Neural crest cell (in vitro differentiated cells): ENCODE data around the gene MICAL3. TPM values are rescaled to one million over a fixed set of nuclear protein-coding genes. Genes with fewer than 3 reads are reported as not detected.
"Not testable (repeated sequence)": the region's sequence is repeated elsewhere in the genome, so short reads cannot be mapped to it uniquely, and the experiment has no call there.

Experiments used
- DNase-seq: peaks from one replicate; pipeline ENCODE4 v3.0.0; 2021; ENCODE audit warnings: low read depth, mixed read lengths, low spot score
- H3K27ac Mint-ChIP-seq: one replicate; pipeline ENCODE4 v1.8.0; 2021; ENCODE audit warnings: mild to moderate bottlenecking, mixed read lengths; ENCODE audit not compliant: unreplicated experiment
- H3K27me3 Mint-ChIP-seq: 2 replicates; pipeline ENCODE4 v1.8.0; 2021; ENCODE audit warnings: low read depth, mild to moderate bottlenecking, mixed read lengths
- H3K36me3 Mint-ChIP-seq: 2 replicates; pipeline ENCODE4 v1.8.0; 2021; ENCODE audit warnings: low read depth, mild to moderate bottlenecking, mixed read lengths
- H3K4me1 Mint-ChIP-seq: 2 replicates; pipeline ENCODE4 v1.8.0; 2021; ENCODE audit warnings: mixed read lengths
- H3K4me3 Mint-ChIP-seq: one replicate; pipeline ENCODE4 v1.8.0; 2021; ENCODE audit warnings: mild to moderate bottlenecking, mixed read lengths
- H3K9me3 Mint-ChIP-seq: 2 replicates; pipeline ENCODE4 v1.8.0; 2021; ENCODE audit warnings: mixed read lengths
- total RNA-seq: library from RNA; stranded (reverse); gene quantifications from 2 replicates; pipeline ENCODE4 v1.2.1, GENCODE V29; 2021
- TF ChIP-seq, protein P1 (sequence below): fragments of 200-600 bp; sonication (generic); conservative IDR thresholded peaks from 2 replicates; pipeline ENCODE4 v1.5.0; 2021; ENCODE audit warnings: antibody characterized with exemption, mild to moderate bottlenecking

The MICAL3 gene
- total RNA-seq, 1 donor from 2014 or later = 84.5 TPM

DNA sequence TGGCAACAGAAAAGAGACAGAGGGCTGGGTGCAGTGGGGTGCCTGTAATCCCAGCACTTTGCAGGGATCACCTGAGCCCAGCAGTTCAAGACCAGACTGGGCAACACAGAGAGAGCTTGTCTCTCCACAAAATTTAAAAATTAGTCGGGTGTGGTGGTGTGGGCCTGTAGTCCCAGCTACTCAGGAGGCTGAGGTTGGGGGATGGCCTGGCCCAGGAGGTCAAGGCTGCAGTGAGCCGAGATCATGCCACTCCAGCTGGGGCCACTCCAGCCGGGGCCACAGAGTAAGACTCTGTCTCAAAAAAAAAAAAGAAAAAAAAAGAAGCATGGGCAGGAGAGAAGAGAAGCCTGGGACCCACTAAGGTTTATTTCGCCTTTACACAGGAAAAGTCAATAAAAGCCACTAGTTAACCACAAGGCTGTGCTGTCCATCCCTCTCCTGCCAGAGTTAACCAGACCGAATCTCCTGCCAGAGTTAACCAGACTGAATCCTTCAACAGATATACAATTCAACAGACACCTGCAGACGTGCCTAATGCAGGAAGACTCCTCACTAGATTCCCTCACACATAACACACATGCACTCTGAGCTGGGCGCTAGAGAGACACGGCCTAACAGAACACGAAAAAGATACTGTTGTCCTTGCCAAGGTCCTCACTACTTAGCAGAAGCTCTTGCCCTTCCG is 29.8 kb downstream of the MICAL3 start:
- TF ChIP-seq, protein P1, sequence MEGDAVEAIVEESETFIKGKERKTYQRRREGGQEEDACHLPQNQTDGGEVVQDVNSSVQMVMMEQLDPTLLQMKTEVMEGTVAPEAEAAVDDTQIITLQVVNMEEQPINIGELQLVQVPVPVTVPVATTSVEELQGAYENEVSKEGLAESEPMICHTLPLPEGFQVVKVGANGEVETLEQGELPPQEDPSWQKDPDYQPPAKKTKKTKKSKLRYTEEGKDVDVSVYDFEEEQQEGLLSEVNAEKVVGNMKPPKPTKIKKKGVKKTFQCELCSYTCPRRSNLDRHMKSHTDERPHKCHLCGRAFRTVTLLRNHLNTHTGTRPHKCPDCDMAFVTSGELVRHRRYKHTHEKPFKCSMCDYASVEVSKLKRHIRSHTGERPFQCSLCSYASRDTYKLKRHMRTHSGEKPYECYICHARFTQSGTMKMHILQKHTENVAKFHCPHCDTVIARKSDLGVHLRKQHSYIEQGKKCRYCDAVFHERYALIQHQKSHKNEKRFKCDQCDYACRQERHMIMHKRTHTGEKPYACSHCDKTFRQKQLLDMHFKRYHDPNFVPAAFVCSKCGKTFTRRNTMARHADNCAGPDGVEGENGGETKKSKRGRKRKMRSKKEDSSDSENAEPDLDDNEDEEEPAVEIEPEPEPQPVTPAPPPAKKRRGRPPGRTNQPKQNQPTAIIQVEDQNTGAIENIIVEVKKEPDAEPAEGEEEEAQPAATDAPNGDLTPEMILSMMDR = no peak
- Mint-ChIP-seq H3K36me3 (no peaks in the 10 kb centered on the region), H3K27ac (peak overlapping the region; percentile 16), H3K9me3 (no peaks in the 10 kb centered on the region), H3K27me3 (no peaks in the 10 kb centered on the region), H3K4me3 (no peak overlapping the region), H3K4me1 (peaks cover 38% of the 10 kb centered on the region)
- no peak for DNase-seq

DNA sequence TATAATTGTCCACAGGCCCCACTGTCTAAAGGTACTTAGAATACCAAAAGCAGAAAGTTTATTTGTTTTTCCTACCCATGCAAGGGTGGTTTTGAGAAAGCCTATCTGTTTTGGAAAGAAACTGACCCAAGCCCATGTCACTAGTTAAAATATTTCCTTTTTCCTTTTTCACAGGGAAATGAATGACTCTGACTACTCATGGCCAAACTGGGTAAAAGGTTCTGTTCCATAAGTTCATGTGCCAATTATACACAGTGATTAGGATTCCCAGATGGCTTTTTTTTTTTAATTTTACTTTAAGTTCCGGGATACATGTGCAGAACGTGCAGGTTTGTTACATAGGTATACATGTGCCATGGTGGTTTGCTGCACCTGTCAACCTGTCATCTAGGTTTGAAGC is 31.4 kb downstream of the MICAL3 start:
- H3K36me3 Mint-ChIP-seq, H3K4me3 Mint-ChIP-seq, H3K27ac Mint-ChIP-seq, DNase-seq, H3K9me3 Mint-ChIP-seq, H3K27me3 Mint-ChIP-seq: not testable (repeated sequence)
- peaks cover 38% of the 10 kb centered on the region for H3K4me1 Mint-ChIP-seq

DNA sequence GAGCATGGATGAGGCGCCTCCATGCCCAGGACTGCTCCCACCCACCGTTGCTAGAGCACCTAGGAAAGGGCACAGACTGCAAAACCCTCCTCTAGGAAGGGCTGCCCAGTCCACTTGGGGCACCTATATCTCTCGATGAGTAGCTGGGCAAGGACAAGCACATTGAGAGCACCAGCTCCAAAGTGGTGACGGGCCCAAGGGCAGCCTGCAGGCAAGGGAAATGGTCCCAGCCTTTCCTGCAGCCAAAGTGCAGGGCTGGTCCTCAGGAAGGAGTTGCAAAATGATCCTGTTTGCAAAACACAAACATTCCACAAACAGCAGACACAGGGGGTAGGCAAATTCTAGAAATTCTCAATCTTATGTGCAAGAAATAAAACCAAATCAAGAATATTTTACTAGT is 32.4 kb downstream of the MICAL3 start:
- H3K4me3 Mint-ChIP-seq, DNase-seq, H3K27ac Mint-ChIP-seq, H3K36me3 Mint-ChIP-seq, H3K27me3 Mint-ChIP-seq, H3K9me3 Mint-ChIP-seq: not testable (repeated sequence)
- peaks cover 31% of the 10 kb centered on the region for H3K4me1 Mint-ChIP-seq

DNA sequence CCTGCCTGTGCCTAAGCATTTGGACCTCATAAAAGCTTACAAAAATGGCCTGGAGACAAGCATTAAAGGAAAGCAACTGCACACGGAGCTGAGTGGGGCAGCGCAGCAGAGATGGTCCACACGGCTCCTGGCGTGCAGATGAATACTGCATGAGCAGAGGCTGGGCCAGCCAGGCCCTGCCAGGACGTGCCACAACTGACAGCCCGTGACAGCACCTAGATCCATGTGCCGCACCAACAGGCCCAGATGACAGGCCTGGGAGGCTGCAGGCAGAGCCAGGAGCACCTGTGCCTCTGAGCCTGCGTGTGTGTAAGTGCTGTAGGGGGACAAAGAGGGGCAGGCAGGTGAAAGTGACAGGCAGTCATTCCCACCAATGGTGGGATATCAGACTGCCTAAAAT is 33.4 kb downstream of the MICAL3 start:
- Mint-ChIP-seq H3K27me3 (no peaks in the 10 kb centered on the region), H3K9me3 (no peaks in the 10 kb centered on the region), H3K36me3 (no peaks in the 10 kb centered on the region), H3K27ac (no peak overlapping the region), H3K4me1 (peaks cover 27% of the 10 kb centered on the region), H3K4me3 (no peak overlapping the region)
- DNase-seq = no peak
- TF ChIP-seq, protein P1 = no peak

DNA sequence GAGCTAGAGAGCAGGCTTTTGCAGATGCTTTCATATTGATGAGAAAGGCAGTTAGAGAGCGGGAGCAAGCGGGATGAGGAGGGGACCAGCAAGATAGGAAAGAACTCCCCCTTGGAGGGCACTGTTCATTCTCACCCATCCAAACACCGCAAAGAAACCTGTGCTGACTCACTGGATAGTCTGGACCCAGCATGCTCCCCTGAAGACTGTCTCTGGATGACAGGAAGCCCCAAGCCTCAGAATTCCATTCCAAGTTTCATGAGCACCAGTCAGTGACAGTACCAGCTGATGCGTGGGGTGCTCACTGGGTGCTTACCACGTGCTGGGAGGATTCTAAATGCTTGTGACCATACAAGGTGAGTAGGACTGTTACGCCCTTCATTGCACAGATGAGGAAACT is 34.2 kb downstream of the MICAL3 start:
- Mint-ChIP-seq H3K4me3 (no peak overlapping the region), H3K27me3 (no peaks in the 10 kb centered on the region), H3K4me1 (peaks cover 31% of the 10 kb centered on the region), H3K36me3 (no peaks in the 10 kb centered on the region), H3K27ac (no peak overlapping the region), H3K9me3 (no peaks in the 10 kb centered on the region)
- no peak for DNase-seq
- TF ChIP-seq, protein P1 = no peak

DNA sequence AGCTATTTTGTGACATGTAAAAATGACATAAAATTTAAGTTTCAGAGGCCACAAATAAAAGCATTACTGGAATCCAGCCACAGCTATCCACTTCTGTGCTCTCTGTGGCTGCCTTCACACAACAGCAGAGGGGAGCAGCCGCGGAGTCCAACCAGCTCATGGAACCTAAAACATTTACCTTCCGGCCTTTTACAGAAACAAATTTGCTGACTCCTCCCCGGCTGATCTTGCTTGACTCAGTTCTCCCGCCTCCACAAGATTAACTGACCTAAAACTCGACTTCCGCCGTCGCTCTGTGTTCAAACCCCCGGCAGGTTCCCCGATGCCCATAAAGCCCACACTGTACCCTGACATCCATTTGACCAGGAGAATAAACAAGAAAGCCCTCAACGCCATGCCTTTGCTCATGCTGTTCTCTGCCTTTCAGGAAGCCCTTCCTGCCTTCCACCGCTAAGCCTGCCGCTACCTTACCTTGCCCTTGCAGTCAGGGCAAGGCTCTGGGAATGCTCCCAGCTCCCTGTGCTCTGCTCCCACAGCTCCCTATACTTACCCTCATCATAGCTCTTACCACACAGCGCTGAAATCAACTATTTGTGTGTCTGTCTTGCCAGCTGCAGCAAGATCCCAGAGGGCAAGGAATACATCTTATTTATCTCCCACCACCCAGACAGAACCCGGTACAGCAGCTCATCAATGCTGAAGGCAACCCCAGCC is 35.4 kb downstream of the MICAL3 start:
- H3K36me3 Mint-ChIP-seq = no peaks in the 10 kb centered on the region
- no peaks in the 10 kb centered on the region for H3K27me3 Mint-ChIP-seq
- H3K4me1 Mint-ChIP-seq = peaks cover 28% of the 10 kb centered on the region
- H3K9me3 Mint-ChIP-seq = no peaks in the 10 kb centered on the region
- no peak for DNase-seq
- TF ChIP-seq, protein P1 = no peak
- no peak overlapping the region for H3K4me3 Mint-ChIP-seq
- peak overlapping the region; percentile 36 for H3K27ac Mint-ChIP-seq
